GM23248 (cell line): ENCODE results near the gene SLC35G6.

Source experiments
- EZH2 ChIP-seq: fragments of 200-600 bp; sonication (generic); IDR thresholded peaks from 2 replicates; pipeline ENCODE4 v1.6.1; 2018; ENCODE audit warnings: antibody characterized with exemption, mild to moderate bottlenecking; ENCODE audit not compliant: insufficient read depth, poor library complexity, severe bottlenecking
- EZH2phosphoT487 ChIP-seq: fragments of 200-600 bp; sonication (generic); IDR thresholded peaks from 2 replicates; pipeline ENCODE4 v1.6.1; 2018; ENCODE audit warnings: antibody characterized with exemption, moderate library complexity, mild to moderate bottlenecking, low read depth; ENCODE audit not compliant: insufficient read depth

DNA sequence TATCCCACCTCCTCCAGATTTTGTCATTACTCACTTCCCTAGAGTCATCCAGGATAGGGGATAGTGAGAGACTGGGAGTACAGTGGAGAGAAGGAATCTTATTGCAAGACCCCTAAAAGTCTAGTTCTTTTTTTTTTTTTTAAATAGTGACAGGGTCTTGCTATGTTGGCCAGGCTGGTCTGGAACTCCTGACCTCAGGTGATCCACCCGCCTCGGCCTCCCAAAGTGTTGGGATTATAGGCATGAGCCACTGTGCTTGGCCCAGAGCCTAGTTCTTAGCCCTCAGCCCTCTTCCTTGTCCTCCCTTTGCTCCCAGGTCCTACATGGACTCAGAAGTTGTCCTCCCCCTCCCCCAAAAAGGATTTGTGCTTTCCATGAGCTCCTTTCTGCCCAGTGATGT lies 39.1 kb upstream of the SLC35G6 start:
- TF ChIP-seq EZH2 (no peak), EZH2phosphoT487 (no peak)
